ENCODE results near the gene RNF214.

DNA sequence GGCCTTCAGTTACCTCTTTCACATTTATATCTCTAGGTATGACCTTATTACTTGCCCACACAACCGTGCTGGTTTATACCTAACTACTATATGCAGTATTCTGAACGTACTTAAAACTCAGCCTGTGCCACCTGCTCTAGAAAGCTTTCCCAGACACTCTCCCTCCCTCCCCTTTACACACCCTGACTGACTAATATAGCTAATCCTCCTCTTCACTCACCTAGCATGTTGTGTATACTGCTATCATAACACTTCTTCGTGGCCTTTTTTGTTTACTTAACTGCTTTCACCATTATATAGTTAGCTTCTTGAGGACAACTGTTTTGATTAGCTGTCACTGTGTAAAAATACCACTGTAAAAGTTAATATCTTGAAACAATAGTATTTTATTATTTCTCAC lies 23.5 kb downstream of the RNF214 start:
- TF ChIP-seq, protein P1, sequence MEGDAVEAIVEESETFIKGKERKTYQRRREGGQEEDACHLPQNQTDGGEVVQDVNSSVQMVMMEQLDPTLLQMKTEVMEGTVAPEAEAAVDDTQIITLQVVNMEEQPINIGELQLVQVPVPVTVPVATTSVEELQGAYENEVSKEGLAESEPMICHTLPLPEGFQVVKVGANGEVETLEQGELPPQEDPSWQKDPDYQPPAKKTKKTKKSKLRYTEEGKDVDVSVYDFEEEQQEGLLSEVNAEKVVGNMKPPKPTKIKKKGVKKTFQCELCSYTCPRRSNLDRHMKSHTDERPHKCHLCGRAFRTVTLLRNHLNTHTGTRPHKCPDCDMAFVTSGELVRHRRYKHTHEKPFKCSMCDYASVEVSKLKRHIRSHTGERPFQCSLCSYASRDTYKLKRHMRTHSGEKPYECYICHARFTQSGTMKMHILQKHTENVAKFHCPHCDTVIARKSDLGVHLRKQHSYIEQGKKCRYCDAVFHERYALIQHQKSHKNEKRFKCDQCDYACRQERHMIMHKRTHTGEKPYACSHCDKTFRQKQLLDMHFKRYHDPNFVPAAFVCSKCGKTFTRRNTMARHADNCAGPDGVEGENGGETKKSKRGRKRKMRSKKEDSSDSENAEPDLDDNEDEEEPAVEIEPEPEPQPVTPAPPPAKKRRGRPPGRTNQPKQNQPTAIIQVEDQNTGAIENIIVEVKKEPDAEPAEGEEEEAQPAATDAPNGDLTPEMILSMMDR (IDR thresholded peaks at IDR 0.05) = no peak
- no peak for TF ChIP-seq POLR2A (IDR thresholded peaks at IDR 0.05)
